Mucosa of descending colon (tissue), 3 donors: ENCODE data around the gene MIGA2. TPM values are rescaled to one million over a fixed set of nuclear protein-coding genes. Genes with fewer than 3 reads are reported as not detected.
"Not testable (repeated sequence)": the region's sequence is repeated elsewhere in the genome, so short reads cannot be mapped to it uniquely, and the experiment has no call there.

Experiments
- ATAC-seq: fragments of 200-7000 bp; cut with Tn5 transposase; one replicate; pipeline ENCODE4 v1.9.1; 2020; ENCODE audit warnings: mild to moderate bottlenecking, moderate library complexity
- DNase-seq, 3 donors: peaks; one replicate each; pipeline ENCODE4 v3.0.0-alpha.2; 2020
- H3K36me3 ChIP-seq: fragments of 200-600 bp; one replicate; pipeline ENCODE4 v1.8.0; 2021; ENCODE audit warnings: low read depth, mild to moderate bottlenecking
- H3K4me1 ChIP-seq: fragments of 200-600 bp; one replicate; pipeline ENCODE4 v1.8.0; 2021; ENCODE audit warnings: low read depth, mild to moderate bottlenecking
- H3K4me3 ChIP-seq: fragments of 200-600 bp; one replicate; pipeline ENCODE4 v1.8.0; 2021; ENCODE audit warnings: mild to moderate bottlenecking
- H3K9me3 ChIP-seq: fragments of 200-600 bp; one replicate; pipeline ENCODE4 v1.8.0; 2021; ENCODE audit warnings: mild to moderate bottlenecking
- CTCF ChIP-seq: fragments of 200-600 bp; IDR thresholded peaks from one replicate; pipeline ENCODE4 v1.8.0; 2022; ENCODE audit warnings: antibody characterized with exemption, mild to moderate bottlenecking
- intact Hi-C, 2 donors: fragments of 100-400 bp; cut with DNase I in 1 of 2; cut with micrococcal nuclease in 1 of 2; formaldehyde crosslinking; loops; one replicate each; pipeline versions ENCODE4 v1.11.0 to v1.11.1; 2022; cut with DNase I, micrococcal nuclease
- total RNA-seq, 3 donors: library from RNA; stranded (reverse); fragmentation: NEBNext Ultra II Directional in 2 of 3; extraction: Animal tissue kit (Norgen Biotek cat#: 25700) in 2 of 3; gene quantifications; one replicate each; pipeline versions ENCODE4 v1.2.1 to v1.2.4, GENCODE V29; 2021 to 2023
- donor health status: DM: no; HTN: no; CAD: no; lungs with moderate emphysema.
- donor health status: DM: no; HTN: no; CAD: no.
- donor health status: DM: no; HTN: yes; CAD: no.

Gene MIGA2
- total RNA-seq, 3 donors from 2014 or later, result 56.2 to 89.4 (median 57.1) TPM

- no peaks in the 10 kb centered on the region for H3K36me3 ChIP-seq
- H3K4me1 ChIP-seq, result peaks cover 17% of the 10 kb centered on the region
- TF ChIP-seq CTCF, result peak; percentile 98
- H3K9me3 ChIP-seq, result no peaks in the 10 kb centered on the region
- intact Hi-C loops, result no loop called here
- DNase-seq, result peak; percentile 95 to 99 (median 97)
- peak; percentile 94 for ATAC-seq
- H3K4me3 ChIP-seq, result peak within 1 kb of the TSS; percentile 65
These were observed 8.0 kb upstream of the MIGA2 start, which contains the start of gene SH3GLB2 for GRCh38 chr9:129028192-129028966. SH3GLB2 (minus strand) TSS chr9:129028331; CDS start chr9:129028154, 177 bp downstream.

- Histone ChIP-seq H3K4me3 (no peak overlapping the region), H3K36me3 (no peaks in the 10 kb centered on the region), H3K4me1 (peaks cover 17% of the 10 kb centered on the region), H3K9me3 (no peaks in the 10 kb centered on the region)
- ATAC-seq (no peak), DNase-seq (no peak)
- TF ChIP-seq CTCF, result no peak
- intact Hi-C loops, result no loop called here
These were observed 6.2 kb upstream of the MIGA2 start for GRCh38 chr9:129030191-129030590.

GRCh38 chr9:129031514-129031913, 4.9 kb upstream of the MIGA2 start:
- no peaks in the 10 kb centered on the region for H3K36me3 ChIP-seq
- no peak for TF ChIP-seq CTCF
- DNase-seq, result no peak

GRCh38 chr9:129032541-129033159, 3.8 kb upstream of the MIGA2 start:
- intact Hi-C loops, result no loop called here
- peaks cover 14% of the 10 kb centered on the region for H3K4me1 ChIP-seq
- H3K9me3 ChIP-seq, result no peaks in the 10 kb centered on the region
- no peak for TF ChIP-seq CTCF
- H3K36me3 ChIP-seq, result no peaks in the 10 kb centered on the region
- ATAC-seq, result no peak
- H3K4me3 ChIP-seq, result no peak overlapping the region
- DNase-seq, result no peak

More at GRCh38 chr9:129031514-129031913, 4.9 kb upstream of the MIGA2 start:
- intact Hi-C loops, result no loop called here
- no peak overlapping the region for H3K4me3 ChIP-seq
- H3K9me3 ChIP-seq, result no peaks in the 10 kb centered on the region
- no peak for ATAC-seq
- peaks cover 21% of the 10 kb centered on the region for H3K4me1 ChIP-seq

GRCh38 chr9:129033216-129033615, 3.2 kb upstream of the MIGA2 start:
- Histone ChIP-seq H3K4me3 (no peak overlapping the region), H3K9me3 (no peaks in the 10 kb centered on the region), H3K36me3 (no peaks in the 10 kb centered on the region), H3K4me1 (peaks cover 19% of the 10 kb centered on the region)
- no peak for TF ChIP-seq CTCF
- ATAC-seq, result no peak
- no peak for DNase-seq
- intact Hi-C loops, result no loop called here

GRCh38 chr9:129035838-129036237, 588 bp upstream of the MIGA2 start:
- peaks cover 25% of the 10 kb centered on the region for H3K4me1 ChIP-seq
- ATAC-seq (peak; percentile 23), DNase-seq (peak in 1 of 3 donors; percentile 50)
- intact Hi-C loops, H3K9me3 ChIP-seq, H3K36me3 ChIP-seq: not testable (repeated sequence)
- peak overlapping the region; percentile 58 for H3K4me3 ChIP-seq
